ENCODE results near the gene TRIM63. TPM values are rescaled to one million over a fixed set of nuclear protein-coding genes. Genes with fewer than 3 reads are reported as not detected.

The TRIM63 gene
- total and polyA plus RNA-seq, 9 of the 15 experiments (the other 6 are each of a cell fraction or from before 2014, with no cell fraction given): 0.08 to 0.57 (median 0.36) TPM

DNA sequence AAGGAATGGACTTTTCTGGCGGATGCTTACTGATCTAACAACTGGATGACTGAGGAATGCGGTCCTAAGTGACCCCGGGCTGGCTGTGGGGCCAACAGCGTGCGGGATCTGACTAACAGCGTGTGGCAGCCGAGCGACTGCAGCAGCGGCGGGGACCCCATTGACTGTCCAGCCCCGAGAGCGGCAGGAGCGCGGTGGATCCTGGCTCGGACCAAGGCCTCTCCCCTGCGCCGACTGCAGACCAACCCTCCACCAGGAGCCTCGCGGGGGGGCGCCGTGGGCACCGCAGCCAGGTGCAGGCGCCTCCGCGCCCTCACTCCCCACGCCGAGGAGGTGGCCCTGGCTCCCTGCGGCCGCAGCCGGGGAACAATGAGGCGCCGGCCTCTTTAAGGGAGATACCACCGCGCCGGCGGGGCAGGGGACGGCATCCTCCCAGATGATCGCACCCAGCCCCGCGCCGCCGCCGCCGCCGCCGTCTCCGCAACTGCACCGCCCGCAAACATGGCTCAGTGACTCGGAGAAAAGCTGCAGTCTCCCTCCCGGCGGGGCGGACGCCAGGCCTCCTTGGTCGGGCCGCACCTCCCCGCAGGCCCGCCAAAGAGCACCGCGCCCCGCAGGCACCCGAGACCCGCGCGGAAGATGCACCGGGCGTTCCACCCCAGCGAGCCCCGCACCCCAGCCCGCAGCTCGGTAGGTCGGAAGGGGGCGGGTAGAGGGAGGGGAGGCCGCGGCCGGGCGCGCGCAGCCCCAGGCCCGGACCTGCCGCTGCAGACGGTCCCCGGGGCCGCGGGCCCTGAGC is 43.5 kb upstream of the TRIM63 start (continued):
- TF ChIP-seq, protein P1, sequence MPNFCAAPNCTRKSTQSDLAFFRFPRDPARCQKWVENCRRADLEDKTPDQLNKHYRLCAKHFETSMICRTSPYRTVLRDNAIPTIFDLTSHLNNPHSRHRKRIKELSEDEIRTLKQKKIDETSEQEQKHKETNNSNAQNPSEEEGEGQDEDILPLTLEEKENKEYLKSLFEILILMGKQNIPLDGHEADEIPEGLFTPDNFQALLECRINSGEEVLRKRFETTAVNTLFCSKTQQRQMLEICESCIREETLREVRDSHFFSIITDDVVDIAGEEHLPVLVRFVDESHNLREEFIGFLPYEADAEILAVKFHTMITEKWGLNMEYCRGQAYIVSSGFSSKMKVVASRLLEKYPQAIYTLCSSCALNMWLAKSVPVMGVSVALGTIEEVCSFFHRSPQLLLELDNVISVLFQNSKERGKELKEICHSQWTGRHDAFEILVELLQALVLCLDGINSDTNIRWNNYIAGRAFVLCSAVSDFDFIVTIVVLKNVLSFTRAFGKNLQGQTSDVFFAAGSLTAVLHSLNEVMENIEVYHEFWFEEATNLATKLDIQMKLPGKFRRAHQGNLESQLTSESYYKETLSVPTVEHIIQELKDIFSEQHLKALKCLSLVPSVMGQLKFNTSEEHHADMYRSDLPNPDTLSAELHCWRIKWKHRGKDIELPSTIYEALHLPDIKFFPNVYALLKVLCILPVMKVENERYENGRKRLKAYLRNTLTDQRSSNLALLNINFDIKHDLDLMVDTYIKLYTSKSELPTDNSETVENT (CRISPR knock-in tag; IDR thresholded peaks at IDR 0.05): peak; percentile 95
- TF ChIP-seq ASH1L (IDR thresholded peaks at IDR 0.05; ENCODE audit: borderline replicate concordance, low read depth, partially characterized antibody) (no peak), GATAD2A (IDR thresholded peaks at IDR 0.05) (no peak), TARDBP (IDR thresholded peaks at IDR 0.05) (peak; percentile 69), ZNF584 (CRISPR knock-in tag; IDR thresholded peaks at IDR 0.05; ENCODE audit: low read depth) (0 out of 2 replicates have a peak, but pooled peaks have one; percentile 20), KDM2B (CRISPR knock-in tag; IDR thresholded peaks at IDR 0.05) (peak; percentile 56), ZNF175 (CRISPR knock-in tag; IDR thresholded peaks at IDR 0.05; ENCODE audit: low read depth) (no peak), PCBP1 (IDR thresholded peaks at IDR 0.05; ENCODE audit: low read depth, low read length, poor library complexity, severe bottlenecking) (peak; percentile 32), SIRT6 (IDR thresholded peaks at IDR 0.05; ENCODE audit: low read depth, low read length) (no peak), SMARCA4 (IDR thresholded peaks at IDR 0.05) (0 out of 2 replicates have a peak, but pooled peaks have one; percentile 43), TBP (optimal IDR thresholded peaks at IDR 0.05; ENCODE audit: low read depth, low read length) (peak; percentile 70), NCOA6 (IDR thresholded peaks at IDR 0.05) (no peak), ZC3H11A (IDR thresholded peaks at IDR 0.05; ENCODE audit: low read depth, low read length) (no peak), HSF4 (CRISPR knock-in tag; IDR thresholded peaks at IDR 0.05; ENCODE audit: borderline replicate concordance) (no peak), EP300 (IDR thresholded peaks at IDR 0.05; ENCODE audit: low read length) (0 out of 2 replicates have a peak, but pooled peaks have one; percentile 9), ZNF583 (CRISPR knock-in tag; IDR thresholded peaks at IDR 0.05) (peak; percentile 67; the same call in 1 of the 2 replicates), ZNF778 (CRISPR knock-in tag; IDR thresholded peaks at IDR 0.05) (no peak), ZNF24 (IDR thresholded peaks at IDR 0.05) (0 out of 2 replicates have a peak, but pooled peaks have one; percentile 10), NFE2L1 (tag; IDR thresholded peaks at IDR 0.05; ENCODE audit: borderline replicate concordance, low read depth) (no peak), RBM34 (IDR thresholded peaks at IDR 0.05; ENCODE audit: borderline replicate concordance, insufficient read depth, low read length) (peak; percentile 73; the same call in 1 of the 2 replicates)
- TF ChIP-seq, protein P2, sequence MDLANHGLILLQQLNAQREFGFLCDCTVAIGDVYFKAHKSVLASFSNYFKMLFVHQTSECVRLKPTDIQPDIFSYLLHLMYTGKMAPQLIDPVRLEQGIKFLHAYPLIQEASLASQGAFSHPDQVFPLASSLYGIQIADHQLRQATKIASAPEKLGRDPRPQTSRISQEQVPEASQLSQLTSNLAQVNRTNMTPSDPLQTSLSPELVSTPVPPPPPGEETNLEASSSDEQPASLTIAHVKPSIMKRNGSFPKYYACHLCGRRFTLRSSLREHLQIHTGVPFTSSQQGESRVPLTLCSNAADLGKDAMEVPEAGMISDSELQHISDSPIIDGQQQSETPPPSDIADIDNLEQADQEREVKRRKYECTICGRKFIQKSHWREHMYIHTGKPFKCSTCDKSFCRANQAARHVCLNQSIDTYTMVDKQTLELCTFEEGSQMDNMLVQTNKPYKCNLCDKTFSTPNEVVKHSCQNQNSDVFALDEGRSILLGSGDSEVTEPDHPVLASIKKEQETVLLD (IDR thresholded peaks at IDR 0.05): no peak
- TF ChIP-seq, protein P3, sequence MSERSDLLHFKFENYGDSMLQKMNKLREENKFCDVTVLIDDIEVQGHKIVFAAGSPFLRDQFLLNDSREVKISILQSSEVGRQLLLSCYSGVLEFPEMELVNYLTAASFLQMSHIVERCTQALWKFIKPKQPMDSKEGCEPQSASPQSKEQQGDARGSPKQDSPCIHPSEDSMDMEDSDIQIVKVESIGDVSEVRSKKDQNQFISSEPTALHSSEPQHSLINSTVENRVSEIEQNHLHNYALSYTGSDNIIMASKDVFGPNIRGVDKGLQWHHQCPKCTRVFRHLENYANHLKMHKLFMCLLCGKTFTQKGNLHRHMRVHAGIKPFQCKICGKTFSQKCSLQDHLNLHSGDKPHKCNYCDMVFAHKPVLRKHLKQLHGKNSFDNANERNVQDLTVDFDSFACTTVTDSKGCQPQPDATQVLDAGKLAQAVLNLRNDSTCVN (CRISPR knock-in tag; IDR thresholded peaks at IDR 0.05): no peak
- TF ChIP-seq, protein P4, sequence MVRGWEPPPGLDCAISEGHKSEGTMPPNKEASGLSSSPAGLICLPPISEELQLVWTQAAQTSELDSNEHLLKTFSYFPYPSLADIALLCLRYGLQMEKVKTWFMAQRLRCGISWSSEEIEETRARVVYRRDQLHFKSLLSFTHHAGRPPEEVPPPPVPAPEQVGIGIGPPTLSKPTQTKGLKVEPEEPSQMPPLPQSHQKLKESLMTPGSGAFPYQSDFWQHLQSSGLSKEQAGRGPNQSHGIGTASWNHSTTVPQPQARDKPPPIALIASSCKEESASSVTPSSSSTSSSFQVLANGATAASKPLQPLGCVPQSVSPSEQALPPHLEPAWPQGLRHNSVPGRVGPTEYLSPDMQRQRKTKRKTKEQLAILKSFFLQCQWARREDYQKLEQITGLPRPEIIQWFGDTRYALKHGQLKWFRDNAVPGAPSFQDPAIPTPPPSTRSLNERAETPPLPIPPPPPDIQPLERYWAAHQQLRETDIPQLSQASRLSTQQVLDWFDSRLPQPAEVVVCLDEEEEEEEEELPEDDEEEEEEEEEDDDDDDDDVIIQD (CRISPR knock-in tag; IDR thresholded peaks at IDR 0.05): no peak
